ENCODE data around the gene PDE10A. TPM values are rescaled to one million over a fixed set of nuclear protein-coding genes. Genes with fewer than 3 reads are reported as not detected.

PDE10A gene
- total RNA-seq, 1 experiment from 2014 or later = 0.31 TPM

GRCh38 chr6:165684333-165684732 lies 21.3 kb upstream of the PDE10A start:
- H3K9me3 ChIP-seq (ENCODE audit: control insufficient read depth, low read depth, low read length) = no peaks in the 10 kb centered on the region
- H3K4me2 ChIP-seq (ENCODE audit: insufficient read depth, insufficient read length, low read length) = no peak overlapping the region
- TF ChIP-seq, protein P1, sequence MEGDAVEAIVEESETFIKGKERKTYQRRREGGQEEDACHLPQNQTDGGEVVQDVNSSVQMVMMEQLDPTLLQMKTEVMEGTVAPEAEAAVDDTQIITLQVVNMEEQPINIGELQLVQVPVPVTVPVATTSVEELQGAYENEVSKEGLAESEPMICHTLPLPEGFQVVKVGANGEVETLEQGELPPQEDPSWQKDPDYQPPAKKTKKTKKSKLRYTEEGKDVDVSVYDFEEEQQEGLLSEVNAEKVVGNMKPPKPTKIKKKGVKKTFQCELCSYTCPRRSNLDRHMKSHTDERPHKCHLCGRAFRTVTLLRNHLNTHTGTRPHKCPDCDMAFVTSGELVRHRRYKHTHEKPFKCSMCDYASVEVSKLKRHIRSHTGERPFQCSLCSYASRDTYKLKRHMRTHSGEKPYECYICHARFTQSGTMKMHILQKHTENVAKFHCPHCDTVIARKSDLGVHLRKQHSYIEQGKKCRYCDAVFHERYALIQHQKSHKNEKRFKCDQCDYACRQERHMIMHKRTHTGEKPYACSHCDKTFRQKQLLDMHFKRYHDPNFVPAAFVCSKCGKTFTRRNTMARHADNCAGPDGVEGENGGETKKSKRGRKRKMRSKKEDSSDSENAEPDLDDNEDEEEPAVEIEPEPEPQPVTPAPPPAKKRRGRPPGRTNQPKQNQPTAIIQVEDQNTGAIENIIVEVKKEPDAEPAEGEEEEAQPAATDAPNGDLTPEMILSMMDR (conservative IDR thresholded peaks at IDR 0.05) = no peak
- H4K20me1 ChIP-seq (ENCODE audit: control insufficient read depth, insufficient read depth, insufficient read length) = no peaks in the 10 kb centered on the region
- H2BK120ac ChIP-seq (ENCODE audit: low read depth, low read length, poor library complexity, severe bottlenecking) = no peak overlapping the region
- H2BK15ac ChIP-seq (ENCODE audit: low read depth, low read length) = no peak overlapping the region
- H2AFZ ChIP-seq (ENCODE audit: low read length) = no peak overlapping the region
- no peak overlapping the region for H3K4ac ChIP-seq (ENCODE audit: low read depth, low read length)
- H2BK5ac ChIP-seq (ENCODE audit: insufficient read length, low read length) = no peak overlapping the region
- H3K23ac ChIP-seq (ENCODE audit: insufficient read length, low read depth, low read length) = no peak overlapping the region
- Mint-ChIP-seq H3K9me3 (no peaks in the 10 kb centered on the region), H3K27ac (no peak overlapping the region), H3K27me3 (ENCODE audit: low read depth) (peaks cover 5% of the 10 kb centered on the region), H3K4me3 (no peak overlapping the region), H3K36me3 (ENCODE audit: insufficient read depth in 1 of 3, low read depth in 3 of 3) (no peaks in the 10 kb centered on the region), H3K4me1 (0 out of 4 replicates have a peak, but pooled peaks cover 0 to 4% of the 10 kb centered on the region in 2 experiments)
- no peak overlapping the region for H2AK5ac ChIP-seq (ENCODE audit: insufficient read length, low read length)
- no peak overlapping the region for H2BK20ac ChIP-seq (ENCODE audit: low read depth, low read length, poor library complexity, severe bottlenecking)
- no peak overlapping the region for H3K9ac ChIP-seq (ENCODE audit: extremely low read depth, insufficient read length, low read length)
- H3K27me3 ChIP-seq (ENCODE audit: insufficient read depth, low read length) = 0 out of 2 replicates have a peak, but pooled peaks cover 2% of the 10 kb centered on the region
- no peak overlapping the region; the same call in 1 of the 2 replicates for H3K14ac ChIP-seq (ENCODE audit: insufficient read depth, low read length)
- H3K79me1 ChIP-seq (ENCODE audit: insufficient read depth, low read depth, low read length, poor library complexity, severe bottlenecking) = no peaks in the 10 kb centered on the region
- H4K5ac ChIP-seq (ENCODE audit: insufficient read length, low read depth, low read length) = no peak overlapping the region
- no peak overlapping the region for H3T11ph ChIP-seq (ENCODE audit: low read length)
- H4K8ac ChIP-seq (replicated peaks; ENCODE audit: insufficient read length, low read depth, low read length) = no peak overlapping the region
- H3K4me1 ChIP-seq (ENCODE audit: insufficient read depth, low read length) = no peaks in the 10 kb centered on the region
- WGBS (ENCODE audit: extremely low coverage, insufficient read length, low lambda C conversion rate) = no CpG with 5 or more reads among the region's 10 CpGs
- no peak overlapping the region for H3K18ac ChIP-seq (ENCODE audit: insufficient read length, low read depth, low read length)
- no peaks in the 10 kb centered on the region for H3K79me2 ChIP-seq (ENCODE audit: insufficient read depth, low read length)
- no peak overlapping the region for H2BK12ac ChIP-seq (ENCODE audit: insufficient read length, low read depth, low read length)
- H4K91ac ChIP-seq (ENCODE audit: insufficient read length, low read depth, low read length) = no peak overlapping the region
- DNase-seq = no peak
- no peaks in the 10 kb centered on the region for H3K23me2 ChIP-seq (ENCODE audit: insufficient read length, low read depth, low read length, poor library complexity, severe bottlenecking)
- no peak overlapping the region for H3K56ac ChIP-seq (ENCODE audit: insufficient read length, low read depth, low read length)
- no peak overlapping the region for H3K27ac ChIP-seq (ENCODE audit: insufficient read length, low read depth, low read length)

All from H9 (cell line).